Lower leg skin (tissue), 3 donors: Measurements from ENCODE around the gene MATN1.

Source experiments
- CTCF ChIP-seq, 3 donors: fragments of 450-650 bp; IDR thresholded peaks; one replicate each; pipeline ENCODE4 v1.5.1; 2016; ENCODE audit warnings: antibody characterized with exemption in 3 of 3, mild to moderate bottlenecking in 3 of 3, moderate library complexity in 2 of 3
- POLR2A ChIP-seq, 2 donors: fragments of 450-650 bp; IDR thresholded peaks; one replicate each; pipeline ENCODE4 v1.6.1; 2016 to 2017; ENCODE audit warnings: antibody characterized with exemption in 2 of 2, mild to moderate bottlenecking in 1 of 2, moderate library complexity in 1 of 2

- no peak for TF ChIP-seq CTCF (IDR thresholded peaks at IDR 0.05)
- no peak for TF ChIP-seq POLR2A (IDR thresholded peaks at IDR 0.05)
These were observed 16.9 kb downstream of the MATN1 start for GRCh38 chr1:30706528-30706927.
